Calu3 (cell line): ENCODE measurements around the gene RERE. TPM values are rescaled to one million over a fixed set of nuclear protein-coding genes. Genes with fewer than 3 reads are reported as not detected.

Experiments used
- BruUV-seq: library from RNA; stranded (reverse); fragments of 400-500 nt; replicated peaks from 2 replicates; lab custom pipeline; 2021; lab: Mats Ljungman, UMichigan
- CTCF ChIA-PET: fragments of 300-600 bp; sonication (Branson Sonifier 250); formaldehyde crosslinking; loops from one replicate; lab custom pipeline; 2022; ENCODE audit warnings: antibody characterized with exemption; lab: Charles Lee
- DNase-seq: peaks from one replicate; pipeline ENCODE4 v3.0.0; 2022
- H3K27ac Mint-ChIP-seq: one replicate; pipeline ENCODE4 v1.8.0; 2022; ENCODE audit warnings: mixed read lengths; ENCODE audit not compliant: unreplicated experiment
- H3K27me3 Mint-ChIP-seq: one replicate; pipeline ENCODE4 v1.8.0; 2022; ENCODE audit warnings: mixed read lengths; ENCODE audit not compliant: unreplicated experiment
- H3K36me3 Mint-ChIP-seq: one replicate; pipeline ENCODE4 v1.8.0; 2022; ENCODE audit warnings: mild to moderate bottlenecking, moderate library complexity, mixed read lengths; ENCODE audit not compliant: insufficient read depth, unreplicated experiment
- H3K4me1 Mint-ChIP-seq: one replicate; pipeline ENCODE4 v1.8.0; 2022; ENCODE audit warnings: mild to moderate bottlenecking, low read depth, mixed read lengths; ENCODE audit not compliant: unreplicated experiment
- H3K4me3 Mint-ChIP-seq: one replicate; pipeline ENCODE4 v1.8.0; 2022; ENCODE audit warnings: mild to moderate bottlenecking, low read depth, moderate library complexity, mixed read lengths; ENCODE audit not compliant: unreplicated experiment
- H3K9me3 Mint-ChIP-seq: one replicate; pipeline ENCODE4 v1.8.0; 2022; ENCODE audit warnings: low read depth, mixed read lengths; ENCODE audit not compliant: unreplicated experiment
- intact Hi-C: fragments of 100-400 bp; cut with micrococcal nuclease; formaldehyde crosslinking; loops from one replicate; pipeline ENCODE4 v1.10.0; 2022; ENCODE audit not compliant: unreplicated experiment
- total RNA-seq: library from RNA; stranded (reverse); gene quantifications from 2 replicates; pipeline ENCODE4 v1.2.3, GENCODE V29; 2022
- TF ChIP-seq, protein P1 (sequence below): fragments of 200-600 bp; IDR thresholded peaks from one replicate; pipeline ENCODE4 v1.8.0; 2022; ENCODE audit warnings: antibody characterized with exemption; ENCODE audit not compliant: unreplicated experiment

The RERE gene
- total RNA-seq, 1 experiment from 2014 or later = 45.9 TPM

DNA sequence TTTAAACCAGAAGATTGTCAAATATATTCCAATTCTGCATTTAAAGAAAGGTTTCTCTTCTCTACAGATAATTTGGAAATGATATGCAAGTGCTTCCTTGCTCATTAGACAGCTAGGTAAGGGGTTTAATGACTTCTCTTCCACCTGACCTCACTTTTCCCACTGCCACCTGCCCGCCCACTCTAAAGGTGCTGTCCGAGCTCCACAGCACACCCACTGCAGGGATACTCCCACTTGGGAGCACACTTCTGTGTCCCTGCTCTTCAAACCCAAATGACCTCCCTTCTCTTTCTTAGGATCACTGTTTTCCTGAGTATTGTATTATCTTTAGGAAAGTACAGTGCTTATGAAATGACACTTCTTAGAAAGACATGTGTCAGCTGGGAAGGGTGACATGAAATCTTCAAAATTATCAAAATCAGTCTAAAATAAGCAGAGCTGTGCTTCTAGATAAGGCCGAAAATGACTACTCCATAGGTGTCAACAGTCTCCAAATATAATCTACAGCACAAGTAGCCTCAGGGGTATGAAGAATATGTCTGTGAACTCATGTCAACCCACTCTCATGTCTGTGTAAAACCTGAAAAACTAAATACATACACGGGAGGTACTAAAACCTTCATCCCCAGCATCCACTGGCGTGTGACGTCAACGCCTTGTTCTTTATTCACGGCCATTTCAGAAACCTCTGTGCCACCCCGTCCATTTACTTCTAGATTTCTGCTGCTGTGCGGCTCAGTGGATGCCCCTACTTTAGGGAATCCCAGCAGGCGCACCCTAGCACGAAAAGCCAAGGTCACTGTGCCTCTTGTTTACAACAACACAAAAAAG is 428.5 kb downstream of the RERE start:
- intact Hi-C loops = no loop called here
- H3K4me3 Mint-ChIP-seq = no peak overlapping the region
- no peak overlapping the region for H3K27ac Mint-ChIP-seq
- no peak for DNase-seq
- CTCF ChIA-PET = interaction anchor here (0.6 kb wide), 1 partner anchor 132 kb away, joined by 4 read pairs; no protein-coding TSS in a partner anchor
- H3K9me3 Mint-ChIP-seq = no peaks in the 10 kb centered on the region
- BruUV-seq = no TSS peak
- no peaks in the 10 kb centered on the region for H3K36me3 Mint-ChIP-seq
- TF ChIP-seq, protein P1, sequence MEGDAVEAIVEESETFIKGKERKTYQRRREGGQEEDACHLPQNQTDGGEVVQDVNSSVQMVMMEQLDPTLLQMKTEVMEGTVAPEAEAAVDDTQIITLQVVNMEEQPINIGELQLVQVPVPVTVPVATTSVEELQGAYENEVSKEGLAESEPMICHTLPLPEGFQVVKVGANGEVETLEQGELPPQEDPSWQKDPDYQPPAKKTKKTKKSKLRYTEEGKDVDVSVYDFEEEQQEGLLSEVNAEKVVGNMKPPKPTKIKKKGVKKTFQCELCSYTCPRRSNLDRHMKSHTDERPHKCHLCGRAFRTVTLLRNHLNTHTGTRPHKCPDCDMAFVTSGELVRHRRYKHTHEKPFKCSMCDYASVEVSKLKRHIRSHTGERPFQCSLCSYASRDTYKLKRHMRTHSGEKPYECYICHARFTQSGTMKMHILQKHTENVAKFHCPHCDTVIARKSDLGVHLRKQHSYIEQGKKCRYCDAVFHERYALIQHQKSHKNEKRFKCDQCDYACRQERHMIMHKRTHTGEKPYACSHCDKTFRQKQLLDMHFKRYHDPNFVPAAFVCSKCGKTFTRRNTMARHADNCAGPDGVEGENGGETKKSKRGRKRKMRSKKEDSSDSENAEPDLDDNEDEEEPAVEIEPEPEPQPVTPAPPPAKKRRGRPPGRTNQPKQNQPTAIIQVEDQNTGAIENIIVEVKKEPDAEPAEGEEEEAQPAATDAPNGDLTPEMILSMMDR = no peak
- peaks cover 33% of the 10 kb centered on the region for H3K4me1 Mint-ChIP-seq
- no peaks in the 10 kb centered on the region for H3K27me3 Mint-ChIP-seq

DNA sequence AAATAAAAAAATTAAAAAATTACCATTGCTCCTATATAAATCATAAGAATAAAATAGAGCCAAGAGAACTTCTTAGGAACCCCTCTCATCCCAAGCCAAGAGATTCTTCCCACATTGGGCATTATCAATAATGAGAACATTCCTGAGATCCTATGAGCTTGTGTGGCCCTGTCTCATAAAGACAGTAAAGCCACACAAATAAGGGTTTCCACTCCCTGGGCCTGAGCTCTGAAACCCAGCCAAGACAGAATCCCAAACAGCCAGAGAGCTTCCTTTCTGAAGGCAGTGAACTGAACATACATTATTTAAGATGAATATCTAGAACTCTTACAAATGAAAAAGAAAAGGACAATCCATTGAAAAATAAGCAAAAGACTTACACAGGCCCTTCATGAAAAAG is 431.2 kb downstream of the RERE start:
- Mint-ChIP-seq H3K4me3 (no peak overlapping the region), H3K9me3 (no peaks in the 10 kb centered on the region), H3K4me1 (peaks cover 20% of the 10 kb centered on the region), H3K27me3 (no peaks in the 10 kb centered on the region), H3K27ac (no peak overlapping the region), H3K36me3 (no peaks in the 10 kb centered on the region)
- no TSS peak for BruUV-seq
- DNase-seq = no peak
- TF ChIP-seq, protein P1 = no peak
- intact Hi-C loops = no loop called here
- CTCF ChIA-PET = interaction anchor here (0.6 kb wide), 1 partner anchor 1218 kb away, joined by 3 read pairs; no protein-coding TSS in a partner anchor

DNA sequence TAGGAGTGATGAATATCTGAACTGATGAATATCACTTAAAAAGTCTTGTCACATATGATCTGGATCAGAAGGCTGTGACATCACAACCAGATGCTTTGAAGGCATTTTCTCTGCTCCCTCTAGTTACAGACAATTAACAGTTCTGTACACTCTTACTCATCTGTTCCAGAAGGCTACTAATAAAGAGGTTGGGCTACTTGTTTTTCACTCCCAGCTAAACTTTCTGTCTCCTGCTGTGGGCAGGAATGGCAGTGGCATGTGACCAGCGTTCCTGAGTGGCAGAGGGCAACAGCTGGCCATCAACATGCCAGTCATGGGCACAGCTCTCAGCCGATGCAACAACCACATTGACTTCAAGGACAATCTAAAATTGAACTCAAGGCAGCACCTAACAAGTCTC is 432.9 kb downstream of the RERE start:
- H3K9me3 Mint-ChIP-seq = no peaks in the 10 kb centered on the region
- CTCF ChIA-PET = no interaction called here
- intact Hi-C loops = no loop called here
- BruUV-seq = no TSS peak
- no peak overlapping the region for H3K27ac Mint-ChIP-seq
- H3K36me3 Mint-ChIP-seq = no peaks in the 10 kb centered on the region
- no peak for DNase-seq
- no peaks in the 10 kb centered on the region for H3K27me3 Mint-ChIP-seq
- H3K4me3 Mint-ChIP-seq = no peak overlapping the region
- H3K4me1 Mint-ChIP-seq = peaks cover 12% of the 10 kb centered on the region
- TF ChIP-seq, protein P1 = no peak

DNA sequence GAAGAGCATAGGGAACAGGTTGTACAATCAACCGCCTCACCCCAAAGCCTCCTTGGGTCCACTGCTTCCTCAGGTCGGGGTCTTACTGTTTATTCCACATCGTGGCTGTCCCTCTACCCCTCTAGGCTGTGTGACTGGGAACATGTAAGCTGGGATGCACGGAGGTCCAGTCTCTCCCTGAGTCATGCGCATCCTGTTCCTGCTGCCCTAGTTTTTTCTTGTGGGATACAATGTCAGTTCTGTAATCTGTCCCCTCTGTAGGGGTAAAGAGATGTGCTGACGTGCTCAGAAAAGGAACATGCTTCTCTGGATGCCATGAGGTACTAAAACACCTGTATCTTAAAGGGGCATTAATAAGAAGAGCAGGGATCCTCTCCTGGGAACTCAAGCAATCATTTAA is 433.4 kb downstream of the RERE start:
- DNase-seq = no peak
- Mint-ChIP-seq H3K27ac (no peak overlapping the region), H3K4me1 (peaks cover 12% of the 10 kb centered on the region), H3K36me3 (no peaks in the 10 kb centered on the region), H3K4me3 (no peak overlapping the region), H3K9me3 (no peaks in the 10 kb centered on the region), H3K27me3 (no peaks in the 10 kb centered on the region)
- BruUV-seq = no TSS peak
- CTCF ChIA-PET = no interaction called here
- TF ChIP-seq, protein P1 = no peak
- intact Hi-C loops = no loop called here
